IPS DF 4.7 (cell line): ENCODE measurements around the gene VPS29.
"Not testable (repeated sequence)": the region's sequence is repeated elsewhere in the genome, so short reads cannot be mapped to it uniquely, and the experiment has no call there.

ENCODE experiments used
- DNase-seq: peaks from one replicate; pipeline ENCODE4 v3.0.0-alpha.2; 2013; ENCODE audit warnings: low spot score; ENCODE audit errors: extremely low read depth

VPS29 gene

DNA sequence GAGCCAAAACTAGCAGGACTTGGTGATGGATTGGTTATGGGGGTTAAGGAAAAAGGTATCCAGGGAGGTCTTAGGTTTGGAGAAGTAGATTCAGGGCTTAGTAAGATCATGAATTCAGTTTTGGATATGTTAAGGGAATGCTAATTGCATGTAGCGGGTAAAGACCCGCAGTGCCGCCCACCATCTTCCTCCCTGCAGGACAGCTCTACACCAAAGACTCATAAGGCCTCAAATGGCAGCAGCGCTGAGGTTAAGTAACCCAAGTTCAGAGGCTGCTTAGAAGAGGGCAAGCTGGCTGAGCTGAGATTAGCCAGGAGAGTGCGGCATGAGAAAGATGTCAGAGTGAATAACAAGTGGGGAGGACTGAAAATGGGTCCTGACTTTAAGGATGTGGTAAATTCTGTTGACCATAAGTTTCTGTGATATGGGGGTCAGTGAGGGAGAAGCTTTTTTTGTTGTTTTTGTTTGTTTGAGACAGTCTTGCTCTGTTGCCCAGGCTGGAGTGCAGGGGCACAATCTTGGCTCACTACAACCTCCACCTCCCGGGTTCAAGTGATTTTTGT, 26.4 kb upstream of the VPS29 start:
- DNase-seq, result no peak

DNA sequence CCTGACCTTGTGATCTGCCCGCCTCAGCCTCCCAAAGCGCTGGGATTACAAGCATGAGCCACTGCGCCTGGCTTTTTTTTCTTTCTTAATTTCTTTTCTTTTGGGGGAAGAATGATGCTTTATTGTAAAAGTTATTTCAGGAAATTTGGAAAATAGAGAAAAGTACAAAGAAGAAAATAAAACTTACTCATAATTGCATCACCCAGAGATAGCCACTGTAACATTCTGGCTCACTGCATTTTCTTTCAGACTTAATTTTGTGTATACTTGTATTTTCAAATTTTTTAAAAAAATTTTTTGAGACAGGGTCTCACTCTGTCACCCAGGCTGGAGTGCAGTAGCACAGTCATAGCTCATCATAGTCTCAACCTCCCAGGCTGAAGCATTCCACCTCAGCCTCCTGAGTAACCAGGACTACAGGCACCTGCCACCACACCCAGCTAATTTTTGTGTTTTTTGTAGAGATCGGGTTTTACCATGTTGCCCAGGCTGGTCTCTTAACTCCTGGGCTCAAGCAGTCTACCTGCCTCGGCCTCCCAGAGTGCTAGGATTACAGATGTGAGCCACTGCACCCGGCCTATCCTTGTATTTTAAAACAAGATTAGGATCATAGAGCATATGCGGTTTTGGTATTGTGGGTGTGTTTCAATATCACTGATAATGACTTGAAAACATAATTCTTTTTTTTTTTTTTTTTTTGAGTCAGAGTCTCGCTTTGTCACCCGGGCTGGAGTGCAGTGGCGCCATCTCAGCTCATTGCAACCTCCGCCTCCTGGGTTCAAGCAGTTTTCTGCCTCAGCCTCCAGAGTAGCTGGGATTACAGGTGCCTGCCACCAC, 19.2 kb upstream of the VPS29 start:
- DNase-seq, result not testable (repeated sequence)

DNA sequence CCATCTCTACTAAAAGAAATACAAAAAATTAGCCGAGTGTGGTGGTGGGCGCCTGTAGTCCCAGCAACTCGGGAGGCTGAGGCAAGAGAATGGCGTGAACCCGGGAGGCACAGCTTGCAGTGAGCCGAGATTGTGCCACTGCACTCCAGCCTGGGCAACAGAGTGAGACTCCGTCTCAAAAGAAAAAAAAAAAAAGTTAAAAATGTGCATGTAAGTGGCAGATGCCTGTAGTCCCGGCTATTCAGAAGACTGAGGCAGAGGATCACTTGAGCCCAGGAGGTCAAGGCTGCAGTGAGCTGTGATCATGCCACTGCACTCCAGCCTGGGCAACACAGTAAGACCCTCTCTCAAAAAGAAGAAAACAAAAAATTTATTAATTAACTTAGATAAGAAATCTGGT, 16.1 kb upstream of the VPS29 start:
- not testable (repeated sequence) for DNase-seq

DNA sequence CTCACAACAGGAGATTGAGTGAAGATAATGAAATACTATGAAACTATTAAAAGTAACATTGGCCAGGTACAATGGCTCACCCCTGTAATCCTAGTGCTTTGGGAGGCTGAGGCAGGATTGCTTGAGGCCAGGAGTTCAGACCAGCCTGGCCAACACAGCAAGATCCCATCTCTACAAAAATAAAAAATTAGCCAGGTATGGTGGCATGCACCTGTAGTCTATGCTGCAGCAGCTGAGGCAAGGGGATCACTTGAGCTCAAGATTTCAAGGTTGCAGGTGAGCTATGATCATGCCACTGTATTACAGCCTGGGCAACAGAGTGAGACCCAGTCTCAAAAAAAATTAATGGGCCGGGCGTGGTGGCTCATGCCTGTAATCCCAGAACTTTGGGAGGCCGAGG, 15.1 kb upstream of the VPS29 start:
- no peak for DNase-seq

DNA sequence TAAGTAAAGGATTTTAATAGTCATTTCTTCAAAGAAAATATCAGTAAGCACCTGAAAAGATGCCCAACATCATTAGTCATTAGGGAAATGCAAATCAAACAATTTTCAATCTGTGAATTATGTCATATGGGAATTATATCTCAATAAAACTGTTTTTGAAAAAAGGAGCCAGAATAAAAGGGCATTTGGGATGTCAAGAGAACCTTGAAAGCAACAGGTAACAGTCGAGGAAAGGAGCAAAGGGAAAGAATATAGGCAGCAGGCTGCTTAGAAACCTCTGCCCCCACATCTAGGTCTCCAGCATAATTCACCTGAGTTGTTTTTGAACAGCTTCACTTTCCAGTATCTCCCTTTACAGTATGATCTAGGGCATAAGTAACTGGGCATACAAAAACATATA, 12.5 kb upstream of the VPS29 start:
- DNase-seq, result no peak

DNA sequence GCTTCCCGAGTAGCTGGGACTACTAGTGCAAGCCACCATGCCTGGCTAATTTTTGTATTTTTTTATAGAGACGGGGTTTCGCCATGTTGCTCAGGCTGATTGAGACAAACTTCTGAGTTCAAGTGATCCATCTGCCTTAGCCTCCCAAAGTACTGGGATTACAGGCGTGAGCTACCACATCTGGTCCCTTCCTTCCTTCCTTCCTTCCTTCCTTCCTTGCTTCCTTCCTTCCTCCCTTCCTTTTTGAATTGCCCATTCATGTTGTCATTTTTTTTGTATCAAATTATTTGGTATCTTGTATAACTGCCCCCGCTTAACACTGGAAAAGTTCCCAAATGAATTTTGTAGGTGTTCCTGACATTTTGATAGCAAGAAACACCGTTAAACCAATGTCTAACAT, 11.9 kb upstream of the VPS29 start:
- DNase-seq, result no peak

DNA sequence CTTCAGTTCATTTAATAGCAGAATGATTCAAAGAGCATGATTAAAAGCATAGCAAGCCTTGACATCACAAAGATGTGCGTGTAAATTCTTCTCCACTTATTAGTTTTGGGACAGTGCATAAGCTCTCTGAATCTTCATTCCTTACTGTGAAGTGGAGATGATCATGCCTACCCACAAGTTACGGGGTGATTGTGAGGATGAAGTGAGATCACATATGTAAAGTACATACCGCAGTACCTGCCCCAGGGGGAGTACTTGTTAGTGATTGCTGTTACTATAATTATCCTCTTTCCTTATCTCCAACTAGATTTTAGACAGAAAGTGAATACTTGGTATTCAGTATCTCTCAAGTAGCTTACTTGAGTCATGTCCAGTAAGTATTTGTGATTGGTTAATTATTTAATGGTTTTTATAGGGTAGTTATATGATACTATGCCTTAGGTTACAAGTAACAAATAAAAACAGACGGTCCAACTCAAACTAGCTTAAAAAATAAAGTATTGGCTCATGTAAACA, 6.2 kb upstream of the VPS29 start:
- no peak for DNase-seq

DNA sequence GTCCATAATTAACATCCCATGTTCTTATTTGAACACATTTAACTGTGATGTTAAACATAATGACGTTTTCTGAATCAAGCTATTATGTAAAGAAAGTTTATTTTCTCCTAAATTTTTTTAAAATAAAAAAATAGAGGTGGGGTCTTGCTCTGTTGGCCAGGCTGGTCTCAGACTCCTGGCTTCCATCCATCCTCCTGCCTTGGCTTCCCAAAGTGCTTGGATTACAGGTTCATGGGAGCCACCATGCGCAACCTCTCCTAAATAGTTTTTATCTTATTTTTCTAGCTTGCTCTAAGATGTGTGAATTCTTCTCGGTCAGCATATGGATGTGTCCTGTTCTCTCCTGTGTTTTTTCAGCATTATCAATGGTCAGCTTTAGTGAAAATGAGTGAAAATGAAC, 3.4 kb upstream of the VPS29 start:
- no peak for DNase-seq

DNA sequence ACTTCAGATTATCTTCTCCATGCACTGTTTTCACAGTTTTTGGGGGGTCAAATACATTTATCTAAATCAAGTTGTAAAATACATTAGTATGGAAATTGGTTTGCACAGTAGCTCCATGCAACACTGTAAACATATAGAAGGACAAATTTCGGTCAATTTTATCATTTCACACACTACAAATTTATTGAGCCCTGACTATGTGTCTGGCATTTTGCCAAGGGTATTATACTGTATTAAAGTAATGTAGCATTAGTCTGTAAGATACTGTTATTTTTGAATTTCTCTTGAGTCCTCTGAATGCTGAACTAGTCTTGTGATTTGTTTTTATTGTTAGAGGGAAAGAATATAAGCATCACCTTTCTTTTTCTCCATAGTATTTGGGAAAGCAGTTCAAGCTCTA, 1.5 kb upstream of the VPS29 start:
- no peak for DNase-seq

DNA sequence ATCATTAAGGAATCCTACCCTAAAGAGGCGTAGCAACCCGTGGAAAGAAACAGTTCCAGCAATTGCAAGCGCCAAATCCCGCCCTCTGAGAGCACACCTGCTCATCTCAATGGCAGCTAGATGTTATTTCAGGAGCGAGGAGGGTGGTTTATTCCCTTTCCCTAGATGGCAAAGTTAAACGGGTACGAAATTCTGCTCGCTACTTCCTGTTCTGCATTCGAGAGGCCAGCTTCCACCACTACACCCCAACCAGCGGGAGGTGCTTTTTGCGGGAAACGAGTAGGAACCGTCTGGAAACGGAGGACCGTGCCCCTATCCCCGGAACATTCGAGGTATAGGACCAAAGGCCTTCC, 536 bp downstream of the VPS29 start:
- DNase-seq, result no peak

DNA sequence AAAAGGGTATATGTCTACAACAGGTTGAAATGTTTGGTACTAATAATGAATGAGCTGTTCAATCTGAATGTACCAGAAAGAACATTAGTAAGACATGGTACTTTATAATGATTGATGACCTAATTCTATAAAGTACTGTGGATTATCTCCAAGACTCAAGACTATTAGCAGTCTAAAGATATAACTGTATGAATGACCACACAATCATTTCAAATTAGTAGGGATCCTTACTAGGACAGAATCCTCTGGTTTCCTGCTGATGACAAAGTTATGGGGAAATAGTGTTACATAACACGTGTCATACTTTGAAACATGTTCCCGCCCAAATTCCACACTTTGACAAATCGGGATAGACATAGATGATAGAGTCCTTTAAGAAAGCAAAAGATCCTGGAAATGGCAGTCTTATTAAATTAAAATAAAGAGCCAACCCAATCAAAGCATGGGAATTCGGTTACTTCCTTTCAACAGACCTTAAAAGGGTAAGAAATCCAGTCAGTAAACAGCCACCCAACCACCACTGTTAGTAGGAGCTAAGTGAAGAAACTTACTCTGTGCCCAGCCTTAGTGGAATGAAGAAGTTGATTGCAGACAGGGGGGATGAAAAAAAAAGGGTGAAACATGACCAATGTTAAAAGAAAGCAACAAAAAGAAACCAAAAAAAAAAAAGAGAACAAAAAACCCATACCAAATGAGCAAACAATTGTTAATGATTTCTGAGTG, 2.8 kb downstream of the VPS29 start:
- DNase-seq, result no peak

DNA sequence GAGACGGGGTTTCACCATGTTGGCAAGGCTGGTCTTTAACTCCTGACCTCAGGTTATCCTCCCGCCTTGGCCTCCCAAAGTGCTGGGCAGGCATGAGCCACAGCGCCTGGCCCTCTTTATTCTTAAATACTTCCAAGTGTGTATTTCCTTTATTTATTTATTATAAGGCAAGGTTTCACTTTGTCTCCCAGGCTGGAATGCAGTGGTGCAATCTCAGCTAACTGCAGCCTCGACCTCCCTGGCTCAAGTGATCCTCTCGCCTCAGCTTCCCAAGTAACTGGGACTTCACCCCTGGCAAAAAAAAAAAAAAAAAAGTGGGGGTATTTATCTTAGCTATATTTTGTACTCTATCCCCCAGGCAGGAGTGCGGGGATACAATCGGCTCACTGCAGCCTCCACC, 26.5 kb downstream of the VPS29 start:
- no peak for DNase-seq

DNA sequence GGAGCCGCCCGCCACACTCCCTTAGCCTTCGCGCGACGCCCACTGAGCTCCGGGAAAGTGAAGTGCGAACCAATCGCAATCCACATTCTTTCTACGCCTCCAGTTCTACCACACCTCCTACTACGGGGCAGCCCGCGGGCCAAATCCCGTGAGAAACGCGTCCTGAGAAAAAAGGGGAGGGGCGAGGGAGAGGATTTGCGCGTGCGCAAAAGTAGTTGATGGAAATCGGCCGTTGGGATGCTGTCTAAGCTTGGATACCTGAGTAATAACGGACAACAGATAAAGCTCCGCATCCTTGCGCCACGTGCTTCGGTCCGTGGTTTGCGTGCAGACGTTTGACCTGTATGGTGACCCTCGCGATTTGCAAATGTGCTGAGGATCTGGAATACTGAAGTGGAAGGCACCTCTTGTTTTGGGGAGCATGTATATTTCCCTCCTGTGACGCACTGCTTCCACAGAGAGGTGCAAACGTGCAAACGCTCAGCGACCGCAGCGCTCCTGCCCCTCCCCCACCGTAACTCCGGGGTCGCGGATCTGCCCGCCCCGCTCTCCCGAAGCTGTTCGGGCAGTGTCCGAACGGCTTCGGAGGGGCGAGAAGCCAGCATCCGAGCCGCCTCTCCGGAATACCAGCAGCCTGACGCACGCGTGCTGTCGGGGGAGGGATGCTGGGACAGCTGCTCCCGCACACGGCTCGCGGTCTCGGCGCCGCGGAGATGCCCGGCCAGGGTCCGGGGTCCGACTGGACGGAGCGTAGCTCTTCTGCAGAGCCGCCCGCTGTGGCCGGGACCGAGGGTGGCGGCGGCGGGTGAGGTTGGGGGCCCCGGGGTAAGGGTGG, 33.5 kb downstream of the VPS29 start, which contains the start of the genes FAM216A and GPN3:
TSS of gene FAM216A (plus strand) at position 632 of the 835 bp plus-strand sequence. CDS start at position 663, 31 bp downstream.
TSS of gene GPN3 (minus strand) at position 44 of the 835 bp plus-strand sequence. CDS start 54 bp downstream, outside the sequence.
- DNase-seq, result peak; percentile 89

DNA sequence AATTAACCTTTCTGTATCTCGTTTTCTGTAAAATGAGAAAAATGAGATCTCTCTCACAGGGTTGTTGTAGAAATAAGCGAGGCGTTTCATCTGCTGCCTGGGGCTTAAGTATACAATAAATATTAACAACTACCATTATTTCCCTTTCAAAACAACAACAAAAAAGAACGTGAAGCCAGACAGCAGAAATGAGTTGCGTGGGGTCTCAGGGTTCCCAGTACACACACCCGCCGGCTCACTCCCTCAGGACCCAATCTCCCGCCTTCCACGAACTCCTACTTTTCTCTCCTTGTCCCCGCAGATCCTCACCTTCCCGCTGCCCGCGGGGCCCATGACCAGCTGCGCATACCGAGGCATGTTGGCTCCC, 34.1 kb downstream of the VPS29 start:
- no peak for DNase-seq

DNA sequence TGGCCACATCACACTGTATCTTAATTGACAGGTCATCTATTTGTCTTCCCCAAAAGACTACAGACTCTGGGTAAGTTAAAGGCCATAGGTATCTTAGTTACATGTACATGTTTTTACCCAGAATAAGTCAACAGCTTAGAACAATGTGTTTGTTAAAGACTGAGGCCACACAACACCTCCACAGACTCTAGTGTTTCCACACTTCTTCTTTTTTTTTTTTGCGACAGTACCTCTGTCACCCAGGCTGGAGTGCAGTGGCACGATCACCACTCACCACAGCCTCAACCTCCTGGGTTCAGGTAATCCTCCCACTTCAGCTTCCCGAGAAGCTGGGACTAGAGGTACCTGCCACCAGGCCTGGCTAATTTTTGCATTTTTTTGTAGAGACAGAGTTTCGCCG, 35.1 kb downstream of the VPS29 start:
- no peak for DNase-seq

DNA sequence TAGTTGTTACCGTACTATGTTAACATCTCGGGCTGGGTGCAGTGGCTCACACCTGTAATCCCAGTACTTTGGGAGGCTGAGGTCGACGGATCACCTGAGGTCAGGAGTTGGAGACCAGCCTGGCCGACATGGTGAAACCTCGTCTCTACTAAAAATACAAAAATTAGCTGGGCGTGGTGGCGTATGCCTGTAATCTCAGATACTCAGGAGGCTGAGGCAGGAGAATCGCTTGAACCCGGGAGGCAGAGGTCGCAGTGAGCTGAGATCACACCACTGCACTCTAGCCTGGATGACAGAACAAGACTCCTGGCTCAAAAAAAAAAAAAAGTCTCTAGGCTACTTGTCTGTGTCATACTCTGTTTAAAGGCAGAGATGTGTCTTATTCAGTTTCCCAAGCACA, 36.1 kb downstream of the VPS29 start:
- not testable (repeated sequence) for DNase-seq

DNA sequence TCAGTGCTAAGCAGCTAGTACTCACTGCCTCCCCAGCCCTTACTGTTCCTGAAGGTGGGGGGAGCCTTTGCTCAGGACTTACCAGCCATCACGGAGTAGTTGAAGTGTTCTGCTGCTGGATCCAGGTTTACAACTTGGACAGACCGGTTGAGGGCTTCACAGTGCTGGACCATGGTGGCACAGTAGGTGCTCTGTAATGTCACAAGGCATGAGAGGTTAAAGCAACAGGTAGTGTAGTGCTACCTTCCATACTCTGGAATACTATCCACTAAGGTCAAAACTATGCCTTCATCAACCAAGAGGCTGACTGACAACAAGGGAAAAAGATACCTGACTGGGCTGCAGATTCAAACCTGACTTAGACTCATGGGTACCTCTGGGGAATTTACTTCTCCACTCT, 36.9 kb downstream of the VPS29 start:
- no peak for DNase-seq

DNA sequence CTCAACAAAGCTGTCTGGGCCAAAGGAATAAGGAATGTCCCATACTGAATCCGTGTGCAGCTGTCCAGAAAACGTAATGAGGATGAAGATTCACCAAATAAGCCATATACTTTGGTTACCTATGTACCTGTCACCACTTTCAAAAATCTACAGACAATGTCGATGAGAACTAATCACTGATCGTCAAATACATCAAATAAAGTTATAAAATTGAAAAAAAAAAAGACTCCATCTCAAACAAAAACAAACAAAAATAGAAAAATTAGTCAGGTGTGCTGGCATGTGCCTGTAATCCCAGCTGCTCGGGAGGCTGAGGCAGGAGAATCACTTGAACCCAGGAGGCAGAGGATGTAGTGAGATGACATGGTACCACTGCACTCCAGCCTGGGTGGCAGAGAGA, 40.7 kb downstream of the VPS29 start:
- DNase-seq, result not testable (repeated sequence)

DNA sequence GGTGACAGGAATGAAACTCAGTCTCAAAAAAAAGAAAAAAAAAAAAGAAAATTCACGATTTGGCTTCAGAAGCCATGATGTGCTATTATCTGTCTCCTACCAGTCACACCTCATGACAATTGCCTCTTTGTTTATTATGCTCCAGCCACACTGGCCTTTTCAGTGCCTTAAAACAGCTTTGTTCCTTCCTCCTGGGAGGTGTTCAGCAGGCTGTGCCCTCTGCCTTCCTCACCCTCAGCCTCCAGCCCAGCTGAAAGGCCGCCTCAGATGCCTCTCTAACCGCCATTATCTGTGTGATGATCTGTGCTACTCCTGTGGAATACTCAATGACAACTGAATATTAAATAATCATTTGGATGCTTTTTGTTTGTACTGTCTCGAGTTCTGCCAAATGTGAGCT, 43.2 kb downstream of the VPS29 start:
- DNase-seq, result no peak

DNA sequence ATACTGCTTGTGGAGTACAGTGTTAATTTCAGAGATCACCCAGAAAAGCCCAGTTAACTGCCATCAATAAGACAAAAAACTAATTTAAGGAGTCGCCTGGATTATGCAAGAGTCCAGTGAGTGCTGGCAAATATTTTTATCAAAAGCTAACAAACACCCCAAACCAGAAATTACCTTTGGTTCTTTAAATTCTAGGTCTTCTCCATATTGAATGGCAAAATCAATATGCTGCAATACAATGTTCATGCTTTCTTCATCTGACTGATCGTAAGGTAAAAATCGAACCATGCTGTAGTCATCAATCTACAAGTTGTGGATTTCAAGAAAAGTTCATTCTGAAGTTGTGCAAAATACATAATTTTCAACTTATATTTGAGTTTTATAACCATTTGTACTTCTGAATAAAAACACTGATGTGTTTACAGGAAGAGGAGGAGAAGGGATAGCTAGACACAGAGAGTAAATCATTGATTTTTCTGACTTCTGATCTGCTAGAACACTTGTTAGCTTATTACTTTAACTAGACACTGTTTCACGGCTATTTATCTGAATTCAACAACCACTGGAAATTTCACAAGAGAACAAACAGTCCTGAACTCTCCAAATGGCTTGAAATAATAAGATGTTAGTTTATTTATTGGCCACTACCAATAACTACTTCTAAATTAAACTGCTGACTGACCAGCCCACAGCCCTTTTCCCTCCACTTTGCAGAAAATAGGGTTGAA, 48.2 kb downstream of the VPS29 start:
- no peak for DNase-seq

DNA sequence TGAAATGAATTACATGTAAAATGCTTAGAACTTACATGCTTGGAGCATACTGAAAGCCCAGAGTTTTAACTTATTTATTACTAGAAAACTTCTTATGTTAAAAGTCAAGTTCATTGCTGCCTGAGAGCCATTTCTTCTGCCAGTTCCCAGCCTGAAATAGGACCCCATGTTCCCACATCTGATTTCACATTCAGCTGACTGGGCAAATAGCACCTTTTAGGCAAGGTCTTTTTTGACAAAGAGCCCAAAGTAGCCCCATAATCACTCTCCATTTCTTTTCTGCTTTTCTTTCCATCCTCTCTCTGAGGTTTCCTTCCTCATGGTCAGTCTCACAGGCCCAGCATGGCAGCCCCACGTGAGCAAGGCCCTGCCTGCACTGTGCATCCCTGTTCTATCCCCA, 50.6 kb downstream of the VPS29 start:
- no peak for DNase-seq
